ENCODE data around the gene MYH14.

The MYH14 gene

GRCh38 chr19:50308991-50309390 is 105.6 kb downstream of the MYH14 start:
- no peak for TF ChIP-seq CTCF (IDR thresholded peaks at IDR 0.05; ENCODE audit: borderline replicate concordance, control extremely low read depth, extremely low read depth, insufficient read depth, missing control alignments)
- in situ Hi-C loops (cut with MboI; ENCODE audit: low sequenced_read_pairs, unreplicated experiment) = no loop called here
- DNase-seq (ENCODE audit: low spot score) = no peak

GRCh38 chr19:50309396-50310125 is 106.1 kb downstream of the MYH14 start:
- in situ Hi-C loops (cut with MboI; ENCODE audit: low sequenced_read_pairs, unreplicated experiment) = no loop called here
- TF ChIP-seq CTCF (IDR thresholded peaks at IDR 0.05; ENCODE audit: borderline replicate concordance, control extremely low read depth, extremely low read depth, insufficient read depth, missing control alignments) = no peak
- no peak for DNase-seq (ENCODE audit: low spot score)

- no peak for TF ChIP-seq CTCF (IDR thresholded peaks at IDR 0.05; ENCODE audit: borderline replicate concordance, control extremely low read depth, extremely low read depth, insufficient read depth, missing control alignments)
- in situ Hi-C loops (cut with MboI; ENCODE audit: low sequenced_read_pairs, unreplicated experiment) = no loop called here
Observed at GRCh38 chr19:50310759-50311465, 107.5 kb downstream of the MYH14 start.

GRCh38 chr19:50311723-50312635 is 108.6 kb downstream of the MYH14 start:
- in situ Hi-C loops (cut with MboI; ENCODE audit: low sequenced_read_pairs, unreplicated experiment) = no loop called here
- TF ChIP-seq CTCF (IDR thresholded peaks at IDR 0.05; ENCODE audit: borderline replicate concordance, control extremely low read depth, extremely low read depth, insufficient read depth, missing control alignments) = no peak

More at GRCh38 chr19:50310759-50311465, 107.5 kb downstream of the MYH14 start:
- no peak for DNase-seq (ENCODE audit: low spot score)

GRCh38 chr19:50312967-50313811 is 109.8 kb downstream of the MYH14 start:
- in situ Hi-C loops (cut with MboI; ENCODE audit: low sequenced_read_pairs, unreplicated experiment) = no loop called here
- no peak for TF ChIP-seq CTCF (IDR thresholded peaks at IDR 0.05; ENCODE audit: borderline replicate concordance, control extremely low read depth, extremely low read depth, insufficient read depth, missing control alignments)
- no peak for DNase-seq (ENCODE audit: low spot score)

More at GRCh38 chr19:50311723-50312635, 108.6 kb downstream of the MYH14 start:
- DNase-seq (ENCODE audit: low spot score) = no peak

Data from GM13976 (cell line).